GM19463 (cell line): ENCODE measurements around the gene ALDH1A2.

Source experiments
- ATAC-seq: cut with Tn5 transposase; IDR thresholded peaks from one replicate; pipeline ENCODE4 v1.9.1; 2021; ENCODE audit warnings: mild to moderate bottlenecking, moderate library complexity; ENCODE audit not compliant: unreplicated experiment

The ALDH1A2 gene

GRCh38 chr15:57911247-57911646, 154.3 kb downstream of the ALDH1A2 start:
- no peak for ATAC-seq

- no peak for ATAC-seq
Observed at GRCh38 chr15:57910672-57911071, 154.8 kb downstream of the ALDH1A2 start.

GRCh38 chr15:57909388-57909787, 156.1 kb downstream of the ALDH1A2 start:
- no peak for ATAC-seq

GRCh38 chr15:57903626-57904025, 161.9 kb downstream of the ALDH1A2 start:
- no peak for ATAC-seq
